AG04450 (cell line): ENCODE measurements around the gene CACNA1D. TPM values are rescaled to one million over a fixed set of nuclear protein-coding genes. Genes with fewer than 3 reads are reported as not detected.

Experiments
- CTCF ChIA-PET: fragments of 300-600, 350-600 bp; formaldehyde crosslinking; extraction: SDS; loops from one replicate; lab custom pipeline; 2022; ENCODE audit warnings: antibody characterized with exemption, inconsistent platforms; lab: Charles Lee
- POLR2A ChIA-PET: fragments of 350-600 bp; formaldehyde crosslinking; extraction: SDS; loops from one replicate; lab custom pipeline; 2021; ENCODE audit warnings: antibody characterized with exemption, inconsistent platforms; lab: Yijun Ruan, JAX
- DNase-seq: peaks from one replicate; pipeline ENCODE4 v3.0.0-alpha.2; 2011; ENCODE audit warnings: low read depth, low spot score
- H3K27ac ChIP-seq: one replicate; pipeline ENCODE4 v1.5.1; 2012; ENCODE audit warnings: low read depth, low read length, control low read depth
- H3K27me3 ChIP-seq: one replicate; pipeline ENCODE4 v1.6.0; 2012; ENCODE audit warnings: low read length; ENCODE audit not compliant: control insufficient read depth, insufficient read depth
- H3K4me3 ChIP-seq: 2 replicates; pipeline ENCODE4 v1.5.1; 2011; ENCODE audit warnings: mild to moderate bottlenecking, low read depth, low read length, control low read depth
- H3K9me3 ChIP-seq: 2 replicates; pipeline ENCODE4 v1.5.1; 2012; ENCODE audit warnings: low read length; ENCODE audit not compliant: control insufficient read depth, insufficient read depth
- CTCF ChIP-seq: IDR thresholded peaks from 2 replicates; pipeline ENCODE4 v1.5.1; 2011; ENCODE audit warnings: low read depth, low read length, control low read depth, inconsistent platforms
- polyA plus RNA-seq: library from polyadenylated mRNA; depleted of rRNA; stranded (reverse); fragments of >200 nt; gene quantifications from 2 replicates; pipeline ENCODE4 v1.2.3, GENCODE V29; 2011; rRNA removed
- small RNA-seq: library from RNA; depleted of rRNA; stranded (forward); fragments of <200 nt; gene quantifications from one replicate; pipeline ENCODE3, GENCODE V24; 2012; ENCODE audit warnings: low read depth; ENCODE audit not compliant: insufficient read length

CACNA1D gene
- polyA plus RNA-seq, 1 experiment = 0.07 TPM

GRCh38 chr3:53859178-53859577, 364.8 kb downstream of the CACNA1D start:
- no peaks in the 10 kb centered on the region for H3K9me3 ChIP-seq
- DNase-seq = no peak
- ChIA-PET CTCF (no interaction called here), POLR2A (no interaction called here)
- no peaks in the 10 kb centered on the region for H3K27me3 ChIP-seq
- no peak overlapping the region for H3K27ac ChIP-seq
- no peak for TF ChIP-seq CTCF
- no peak overlapping the region for H3K4me3 ChIP-seq

GRCh38 chr3:53860196-53860595, 365.8 kb downstream of the CACNA1D start:
- Histone ChIP-seq H3K4me3 (no peak overlapping the region), H3K9me3 (no peaks in the 10 kb centered on the region), H3K27me3 (no peaks in the 10 kb centered on the region), H3K27ac (no peak overlapping the region)
- no peak for TF ChIP-seq CTCF
- CTCF ChIA-PET = interaction anchor here (1.0 to 1.5 kb wide), 2 partner anchors 78 to 150 kb away, joined by 3 read pairs; no protein-coding TSS in a partner anchor
- no peak for DNase-seq
- POLR2A ChIA-PET = no interaction called here

GRCh38 chr3:53862241-53862640, 367.8 kb downstream of the CACNA1D start:
- no peak overlapping the region for H3K27ac ChIP-seq
- no peaks in the 10 kb centered on the region for H3K27me3 ChIP-seq
- ChIA-PET POLR2A (no interaction called here), CTCF (no interaction called here)
- DNase-seq = no peak
- no peak overlapping the region for H3K4me3 ChIP-seq
- TF ChIP-seq CTCF = no peak
- no peaks in the 10 kb centered on the region for H3K9me3 ChIP-seq

GRCh38 chr3:53863145-53863544, 368.7 kb downstream of the CACNA1D start:
- no peak for DNase-seq
- Histone ChIP-seq H3K27ac (no peak overlapping the region), H3K9me3 (no peaks in the 10 kb centered on the region), H3K4me3 (no peak overlapping the region), H3K27me3 (no peaks in the 10 kb centered on the region)
- CTCF ChIA-PET = no interaction called here
- no peak for TF ChIP-seq CTCF
- POLR2A ChIA-PET = no interaction called here

Small RNA genes within 50 kb of the gene (small RNA-seq; reads per million reads assigned to genes)
- gene AC012467.1 = not detected
- gene RF00154 = 4.8 reads per million, percentile 48 among the genes with 10 or more reads in this experiment

Other genes with a start within 250 kb of the CACNA1D start
- 220 and 319 TPM in 2 replicates for gene TKT, start 238.6 kb upstream of the CACNA1D start, polyA plus RNA-seq
- 23.5 and 27.0 TPM in 2 replicates for gene DCP1A, start 147.1 kb upstream of the CACNA1D start, polyA plus RNA-seq